HL-60 (cell line): ENCODE measurements around the gene TMCO6. TPM values are rescaled to one million over a fixed set of nuclear protein-coding genes. Genes with fewer than 3 reads are reported as not detected.

Source experiments
- DNase-seq, 2 experiments: peaks; one replicate each; pipeline ENCODE4 v3.0.0-alpha.2; 2010 to 2020; ENCODE audit warnings: low read depth in 1 of 2, low spot score in 1 of 2
- H3K27ac ChIP-seq: fragments of 250-450 bp; sonication (Bioruptor Pico); replicated peaks from 2 replicates; pipeline ENCODE4 v1.5.1; 2020; ENCODE audit warnings: mild to moderate bottlenecking, moderate library complexity
- H3K27me3 ChIP-seq: fragments of 250-450 bp; sonication (Bioruptor Pico); 2 replicates; pipeline ENCODE4 v1.5.1; 2021; ENCODE audit warnings: mild to moderate bottlenecking, moderate library complexity; ENCODE audit not compliant: insufficient read depth, poor library complexity, severe bottlenecking
- H3K4me3 ChIP-seq: replicated peaks from 2 replicates; pipeline ENCODE4 v1.5.1; 2011; ENCODE audit warnings: mild to moderate bottlenecking, control low read depth, low read length; ENCODE audit not compliant: insufficient read depth
- GABPA ChIP-seq: IDR thresholded peaks from 2 replicates; pipeline ENCODE4 v1.6.1; 2012; ENCODE audit warnings: low read depth
- POLR2AphosphoS5 ChIP-seq: IDR thresholded peaks from 2 replicates; pipeline ENCODE4 v1.6.1; 2012; ENCODE audit warnings: low read depth
- SPI1 ChIP-seq: IDR thresholded peaks from 2 replicates; pipeline ENCODE4 v1.6.1; 2012; ENCODE audit warnings: low read depth, mild to moderate bottlenecking, borderline replicate concordance
- microRNA-seq: library from miRNA; unstranded; fragments of <30 nt; microRNA quantifications from one replicate; pipeline ENCODE4, GENCODE V29; 2018
- TF ChIP-seq, protein P1 (sequence below): IDR thresholded peaks from one replicate; pipeline ENCODE4 v1.5.1; 2011; ENCODE audit warnings: low read length, control low read depth, inconsistent platforms; ENCODE audit not compliant: insufficient read depth
- TF ChIP-seq, protein P2 (sequence below): IDR thresholded peaks from 2 replicates; pipeline ENCODE4 v1.6.1; 2012; ENCODE audit warnings: low read depth; ENCODE audit not compliant: insufficient replicate concordance

Gene TMCO6

GRCh38 chr5:140690941-140691924 is 52.0 kb downstream of the TMCO6 start, which contains the start of the genes HARS1 and HARS2:
Gene HARS1, minus strand, starts transcription at chr5:140691370. Its CDS starts 66 bp downstream, at chr5:140691304.
Gene HARS2, plus strand, starts transcription at chr5:140691455. Its CDS starts 194 bp downstream, at chr5:140691649.
- Histone ChIP-seq H3K27me3 (no peaks in the 10 kb centered on the region), H3K4me3 (peak within 1 kb of the TSS; percentile 97), H3K27ac (peak within 1 kb of the TSS; percentile 64)
- peak; percentile 96 to 97 for DNase-seq
- TF ChIP-seq, protein P1, sequence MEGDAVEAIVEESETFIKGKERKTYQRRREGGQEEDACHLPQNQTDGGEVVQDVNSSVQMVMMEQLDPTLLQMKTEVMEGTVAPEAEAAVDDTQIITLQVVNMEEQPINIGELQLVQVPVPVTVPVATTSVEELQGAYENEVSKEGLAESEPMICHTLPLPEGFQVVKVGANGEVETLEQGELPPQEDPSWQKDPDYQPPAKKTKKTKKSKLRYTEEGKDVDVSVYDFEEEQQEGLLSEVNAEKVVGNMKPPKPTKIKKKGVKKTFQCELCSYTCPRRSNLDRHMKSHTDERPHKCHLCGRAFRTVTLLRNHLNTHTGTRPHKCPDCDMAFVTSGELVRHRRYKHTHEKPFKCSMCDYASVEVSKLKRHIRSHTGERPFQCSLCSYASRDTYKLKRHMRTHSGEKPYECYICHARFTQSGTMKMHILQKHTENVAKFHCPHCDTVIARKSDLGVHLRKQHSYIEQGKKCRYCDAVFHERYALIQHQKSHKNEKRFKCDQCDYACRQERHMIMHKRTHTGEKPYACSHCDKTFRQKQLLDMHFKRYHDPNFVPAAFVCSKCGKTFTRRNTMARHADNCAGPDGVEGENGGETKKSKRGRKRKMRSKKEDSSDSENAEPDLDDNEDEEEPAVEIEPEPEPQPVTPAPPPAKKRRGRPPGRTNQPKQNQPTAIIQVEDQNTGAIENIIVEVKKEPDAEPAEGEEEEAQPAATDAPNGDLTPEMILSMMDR = no peak
- TF ChIP-seq GABPA (peak; percentile 95), SPI1 (peak; percentile 46; the same call in 1 of the 2 replicates), POLR2AphosphoS5 (peak; percentile 82)
- TF ChIP-seq, protein P2, sequence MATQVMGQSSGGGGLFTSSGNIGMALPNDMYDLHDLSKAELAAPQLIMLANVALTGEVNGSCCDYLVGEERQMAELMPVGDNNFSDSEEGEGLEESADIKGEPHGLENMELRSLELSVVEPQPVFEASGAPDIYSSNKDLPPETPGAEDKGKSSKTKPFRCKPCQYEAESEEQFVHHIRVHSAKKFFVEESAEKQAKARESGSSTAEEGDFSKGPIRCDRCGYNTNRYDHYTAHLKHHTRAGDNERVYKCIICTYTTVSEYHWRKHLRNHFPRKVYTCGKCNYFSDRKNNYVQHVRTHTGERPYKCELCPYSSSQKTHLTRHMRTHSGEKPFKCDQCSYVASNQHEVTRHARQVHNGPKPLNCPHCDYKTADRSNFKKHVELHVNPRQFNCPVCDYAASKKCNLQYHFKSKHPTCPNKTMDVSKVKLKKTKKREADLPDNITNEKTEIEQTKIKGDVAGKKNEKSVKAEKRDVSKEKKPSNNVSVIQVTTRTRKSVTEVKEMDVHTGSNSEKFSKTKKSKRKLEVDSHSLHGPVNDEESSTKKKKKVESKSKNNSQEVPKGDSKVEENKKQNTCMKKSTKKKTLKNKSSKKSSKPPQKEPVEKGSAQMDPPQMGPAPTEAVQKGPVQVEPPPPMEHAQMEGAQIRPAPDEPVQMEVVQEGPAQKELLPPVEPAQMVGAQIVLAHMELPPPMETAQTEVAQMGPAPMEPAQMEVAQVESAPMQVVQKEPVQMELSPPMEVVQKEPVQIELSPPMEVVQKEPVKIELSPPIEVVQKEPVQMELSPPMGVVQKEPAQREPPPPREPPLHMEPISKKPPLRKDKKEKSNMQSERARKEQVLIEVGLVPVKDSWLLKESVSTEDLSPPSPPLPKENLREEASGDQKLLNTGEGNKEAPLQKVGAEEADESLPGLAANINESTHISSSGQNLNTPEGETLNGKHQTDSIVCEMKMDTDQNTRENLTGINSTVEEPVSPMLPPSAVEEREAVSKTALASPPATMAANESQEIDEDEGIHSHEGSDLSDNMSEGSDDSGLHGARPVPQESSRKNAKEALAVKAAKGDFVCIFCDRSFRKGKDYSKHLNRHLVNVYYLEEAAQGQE = peak; percentile 17

GRCh38 chr5:140694276-140694675 is 55.0 kb downstream of the TMCO6 start:
- H3K27ac ChIP-seq = no peak overlapping the region
- no peak overlapping the region for H3K4me3 ChIP-seq
- DNase-seq = no peak
- H3K27me3 ChIP-seq = no peaks in the 10 kb centered on the region
- no peak for TF ChIP-seq SPI1
- TF ChIP-seq POLR2AphosphoS5 = no peak
- no peak for TF ChIP-seq GABPA
- TF ChIP-seq, protein P2 = no peak
- TF ChIP-seq, protein P1 = no peak

Small RNAs within 50 kb of the gene (microRNA-seq; reads per million reads assigned to microRNA genes)
- gene MIR3655 = not detected
